Mesothelial cell of epicardium (in vitro differentiated cells): ENCODE measurements around the gene MLEC. TPM values are rescaled to one million over a fixed set of nuclear protein-coding genes. Genes with fewer than 3 reads are reported as not detected.
"Not testable (repeated sequence)": the region's sequence is repeated elsewhere in the genome, so short reads cannot be mapped to it uniquely, and the experiment has no call there.

Experiments
- DNase-seq, 2 experiments: peaks; one replicate each; pipeline ENCODE4 v3.0.0; 2021; ENCODE audit warnings: low spot score in 2 of 2; ENCODE audit not compliant: unreplicated experiment in 2 of 2
- H3K27ac Mint-ChIP-seq: 2 replicates; pipeline ENCODE4 v1.8.0; 2021; ENCODE audit warnings: mixed read lengths
- H3K27me3 Mint-ChIP-seq: 2 replicates; pipeline ENCODE4 v1.8.0; 2021; ENCODE audit warnings: low read depth, mixed read lengths
- H3K36me3 Mint-ChIP-seq: 2 replicates; pipeline ENCODE4 v1.8.0; 2021; ENCODE audit warnings: mixed read lengths
- H3K4me1 Mint-ChIP-seq: 2 replicates; pipeline ENCODE4 v1.8.0; 2021; ENCODE audit warnings: mixed read lengths
- H3K4me3 Mint-ChIP-seq: 2 replicates; pipeline ENCODE4 v1.8.0; 2021; ENCODE audit warnings: mild to moderate bottlenecking, moderate library complexity, mixed read lengths
- H3K9me3 Mint-ChIP-seq: 2 replicates; pipeline ENCODE4 v1.8.0; 2021; ENCODE audit warnings: mixed read lengths
- CTCF ChIP-seq: fragments of 200-600 bp; sonication (generic); IDR thresholded peaks from one replicate; pipeline ENCODE4 v1.5.0; 2021; ENCODE audit warnings: antibody characterized with exemption; ENCODE audit not compliant: unreplicated experiment
- total RNA-seq: library from RNA; stranded (reverse); gene quantifications from 3 replicates; pipeline ENCODE4 v1.2.1, GENCODE V29; 2021

Gene MLEC
- total RNA-seq, 1 donor from 2014 or later, result 174 TPM

GRCh38 chr12:120724720-120725119 lies 37.8 kb downstream of the MLEC start:
- Mint-ChIP-seq H3K36me3 (peaks cover 30% of the 10 kb centered on the region), H3K4me3 (peak overlapping the region; percentile 84), H3K4me1 (peaks cover 15% of the 10 kb centered on the region), H3K9me3 (no peaks in the 10 kb centered on the region), H3K27me3 (no peaks in the 10 kb centered on the region), H3K27ac (peak overlapping the region; percentile 80)
- no peak for DNase-seq
- no peak for TF ChIP-seq CTCF

DNA sequence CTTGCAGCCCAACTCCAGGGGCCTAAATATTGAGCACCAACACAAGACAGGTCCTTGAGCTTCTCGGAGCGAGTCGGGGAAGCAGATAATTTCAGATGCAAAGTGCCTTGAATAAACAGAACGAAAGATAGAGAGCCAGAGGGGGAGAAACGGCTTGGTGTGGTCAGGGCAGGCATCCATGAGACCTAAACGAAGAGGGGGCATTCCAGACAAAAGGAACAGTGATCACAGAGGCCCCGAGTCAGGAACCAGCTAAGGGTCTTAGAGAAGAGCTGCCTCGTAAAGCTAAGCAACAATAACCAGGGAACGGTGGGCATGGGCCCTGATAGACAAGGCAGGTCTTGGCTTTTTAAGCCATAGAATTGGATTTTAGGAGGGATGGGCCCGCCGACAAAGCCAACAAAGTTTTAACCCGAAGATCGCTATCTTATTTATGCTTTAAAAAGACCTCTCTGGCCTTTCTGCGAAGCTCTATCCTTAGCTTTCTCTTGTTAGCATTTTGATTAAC lies 38.3 kb downstream of the MLEC start:
- H3K27ac Mint-ChIP-seq, result peak overlapping the region; percentile 80

DNA sequence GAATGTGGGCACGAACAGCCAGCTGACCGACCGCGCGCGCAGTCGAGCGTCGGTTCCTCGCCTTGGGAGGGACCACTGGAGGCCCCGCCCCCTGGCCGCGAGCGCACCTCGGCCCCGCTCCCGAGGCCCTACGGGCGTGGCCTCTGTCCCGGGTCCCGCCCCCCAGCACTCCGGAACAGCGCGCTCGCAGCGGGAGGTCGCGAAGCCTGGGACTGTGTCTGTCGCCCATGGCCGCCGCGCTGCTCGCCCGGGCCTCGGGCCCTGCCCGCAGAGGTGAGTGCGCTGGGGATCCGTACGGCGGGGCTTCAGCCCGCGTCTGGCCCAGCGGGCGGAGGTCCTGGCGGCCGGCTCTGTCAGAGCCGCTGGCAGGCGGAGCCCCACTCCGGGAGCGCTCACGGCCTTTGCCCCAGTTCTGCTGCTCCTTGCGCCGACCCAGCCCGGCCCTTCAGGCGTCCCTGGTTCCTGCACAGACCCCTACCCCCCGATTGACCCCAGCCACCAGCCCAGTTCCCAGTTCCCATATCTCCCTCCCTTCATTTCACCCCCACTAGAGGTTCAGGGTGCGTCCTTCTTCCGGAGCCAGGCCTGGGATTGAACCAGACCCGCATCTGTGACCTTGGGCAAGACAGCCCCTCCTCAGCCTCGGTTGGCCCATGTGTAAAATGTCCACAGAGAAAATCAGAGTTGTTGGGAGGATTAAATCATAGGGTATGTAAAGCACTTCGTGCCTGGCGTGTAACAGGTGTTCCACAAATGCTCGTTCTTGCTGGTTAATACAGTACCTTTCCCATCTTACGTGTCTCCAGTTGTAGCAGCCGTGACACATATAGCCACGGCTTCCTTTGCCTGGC lies 38.9 kb downstream of the MLEC start, which contains the start of gene ACADS:
TSS of gene ACADS (plus strand) at position 168 of the 851 bp plus-strand sequence. CDS start at position 228, 60 bp downstream.
- H3K9me3 Mint-ChIP-seq, result no peaks in the 10 kb centered on the region
- peak within 1 kb of the TSS; percentile 80 for H3K27ac Mint-ChIP-seq
- H3K4me3 Mint-ChIP-seq, result peak within 1 kb of the TSS; percentile 84
- H3K4me1 Mint-ChIP-seq, result peaks cover 15% of the 10 kb centered on the region
- H3K27me3 Mint-ChIP-seq, result no peaks in the 10 kb centered on the region
- peaks cover 34% of the 10 kb centered on the region for H3K36me3 Mint-ChIP-seq
- no peak for TF ChIP-seq CTCF
- DNase-seq, result peak; percentile 70 to 84

More for the DNA sequence above, 38.3 kb downstream of the MLEC start:
- Mint-ChIP-seq H3K4me1 (peaks cover 15% of the 10 kb centered on the region), H3K9me3 (no peaks in the 10 kb centered on the region), H3K27me3 (no peaks in the 10 kb centered on the region), H3K36me3 (peaks cover 32% of the 10 kb centered on the region), H3K4me3 (peak overlapping the region; percentile 84)
- no peak for DNase-seq
- no peak for TF ChIP-seq CTCF

- Mint-ChIP-seq H3K27me3 (no peaks in the 10 kb centered on the region), H3K27ac (peak overlapping the region; percentile 78), H3K4me3 (peak overlapping the region; percentile 84), H3K4me1 (peaks cover 15% of the 10 kb centered on the region), H3K9me3 (no peaks in the 10 kb centered on the region), H3K36me3 (peaks cover 30% of the 10 kb centered on the region)
- TF ChIP-seq CTCF, result no peak
- DNase-seq, result no peak
These were observed 39.5 kb downstream of the MLEC start for GRCh38 chr12:120726510-120726793.

DNA sequence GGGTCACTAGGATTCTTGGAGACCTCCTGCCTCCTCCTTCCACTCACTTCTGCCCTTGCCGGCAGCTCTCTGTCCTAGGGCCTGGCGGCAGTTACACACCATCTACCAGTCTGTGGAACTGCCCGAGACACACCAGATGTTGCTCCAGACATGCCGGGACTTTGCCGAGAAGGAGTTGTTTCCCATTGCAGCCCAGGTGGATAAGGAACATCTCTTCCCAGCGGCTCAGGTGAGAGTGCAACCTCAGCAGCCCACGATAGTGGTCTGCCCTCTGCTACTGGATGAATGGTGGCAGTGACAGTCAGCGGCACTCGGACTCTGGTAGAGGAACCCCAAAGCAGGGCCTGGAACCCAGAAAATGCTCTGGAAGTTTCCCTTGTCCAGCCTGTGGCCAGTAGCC lies 40.0 kb downstream of the MLEC start:
- TF ChIP-seq CTCF, result no peak
- no peak for DNase-seq
- H3K36me3 Mint-ChIP-seq, result peaks cover 32% of the 10 kb centered on the region
- peak overlapping the region; percentile 84 for H3K4me3 Mint-ChIP-seq
- peaks cover 15% of the 10 kb centered on the region for H3K4me1 Mint-ChIP-seq
- H3K27ac Mint-ChIP-seq, result no peak overlapping the region
- no peaks in the 10 kb centered on the region for H3K9me3 Mint-ChIP-seq
- no peaks in the 10 kb centered on the region for H3K27me3 Mint-ChIP-seq

- H3K27me3 Mint-ChIP-seq, H3K27ac Mint-ChIP-seq, H3K9me3 Mint-ChIP-seq, DNase-seq, H3K4me3 Mint-ChIP-seq, H3K4me1 Mint-ChIP-seq: not testable (repeated sequence)
- peaks cover 27% of the 10 kb centered on the region for H3K36me3 Mint-ChIP-seq
These were observed 45.2 kb downstream of the MLEC start for GRCh38 chr12:120732198-120732597.
